Common myeloid progenitor, CD34-positive (primary cell): Measurements from ENCODE around the gene PLPPR2.
A peak's percentile ranks its signal among the peaks of the same experiment; 100 is the strongest.
"Not testable (repeated sequence)": the region's sequence is repeated elsewhere in the genome, so short reads cannot be mapped to it uniquely, and the experiment has no call there.

Source experiments
- CTCF ChIA-PET: fragments of 350-600 bp; sonication (Branson Sonifier 250); formaldehyde crosslinking; loops from one replicate; lab custom pipeline; 2021; ENCODE audit warnings: antibody characterized with exemption; lab: Charles Lee
- POLR2A ChIA-PET: fragments of 350-600 bp; sonication (Branson Sonifier 250); formaldehyde crosslinking; loops from one replicate; lab custom pipeline; 2021; ENCODE audit warnings: antibody characterized with exemption; lab: Charles Lee
- DNase-seq, 3 donors: peaks; one replicate each; pipeline versions ENCODE4 v3.0.0 to v3.0.0-alpha.2; 2013
- H3K27ac ChIP-seq, 2 experiments: 1 replicate in 1 of 2; 2 replicates in 1 of 2; pipeline ENCODE4 v1.7.0; 2013; ENCODE audit warnings: inconsistent platforms in 2 of 2, low read length in 2 of 2, mild to moderate bottlenecking in 2 of 2, low read depth in 1 of 2, moderate library complexity in 1 of 2; ENCODE audit not compliant: severe bottlenecking in 2 of 2, insufficient read depth in 1 of 2, poor library complexity in 1 of 2
- H3K27me3 ChIP-seq, 5 experiments: replicated peaks in 2 of 5; 1 replicate in 3 of 5; 2 replicates in 2 of 5; pipeline versions ENCODE4 v1.6.1 to v1.7.0; 2013; ENCODE audit warnings: low read length in 4 of 5, mild to moderate bottlenecking in 2 of 5, moderate library complexity in 2 of 5, inconsistent platforms in 1 of 5; ENCODE audit not compliant: insufficient read depth in 5 of 5, control insufficient read depth in 4 of 5
- H3K36me3 ChIP-seq, 4 experiments: 1 replicate in 2 of 4; 2 replicates in 2 of 4; pipeline versions ENCODE4 v1.6.1 to v1.7.0; 2013; ENCODE audit warnings: low read length in 3 of 4, control low read depth in 1 of 4, mild to moderate bottlenecking in 1 of 4; ENCODE audit not compliant: control insufficient read depth in 4 of 4, insufficient read depth in 4 of 4
- H3K4me1 ChIP-seq, 4 experiments: 1 replicate in 3 of 4; 2 replicates in 1 of 4; pipeline versions ENCODE4 v1.6.1 to v1.7.1; 2013; ENCODE audit warnings: low read length in 3 of 4, mild to moderate bottlenecking in 3 of 4, control low read depth in 1 of 4, inconsistent platforms in 1 of 4, moderate library complexity in 1 of 4; ENCODE audit not compliant: control insufficient read depth in 4 of 4, insufficient read depth in 4 of 4; ENCODE audit errors: control extremely low read depth in 1 of 4
- H3K4me3 ChIP-seq, 7 experiments: 1 replicate in 4 of 7; 2 replicates in 3 of 7; pipeline versions ENCODE4 v1.5.1 to v1.7.0; 2013; ENCODE audit warnings: mild to moderate bottlenecking in 7 of 7, low read length in 6 of 7, moderate library complexity in 6 of 7, inconsistent platforms in 2 of 7, low read depth in 2 of 7, control low read depth in 1 of 7; ENCODE audit not compliant: insufficient read depth in 4 of 7, control insufficient read depth in 1 of 7; ENCODE audit errors: extremely low read depth in 1 of 7
- H3K9me3 ChIP-seq, 5 experiments: 1 replicate in 4 of 5; 2 replicates in 1 of 5; pipeline versions ENCODE4 v1.6.1 to v1.7.1; 2013; ENCODE audit warnings: low read length in 4 of 5, mild to moderate bottlenecking in 2 of 5, inconsistent platforms in 1 of 5, low read depth in 1 of 5, moderate library complexity in 1 of 5; ENCODE audit not compliant: control insufficient read depth in 4 of 5, insufficient read depth in 2 of 5; ENCODE audit errors: control extremely low read depth in 1 of 5
- WGBS: methylation state at CpG from one replicate; pipeline ENCODE4 v1.1.5; 2013; ENCODE audit not compliant: insufficient coverage; 5-methylcytosine and 5-hydroxymethylcytosine counted together

Gene PLPPR2

DNA sequence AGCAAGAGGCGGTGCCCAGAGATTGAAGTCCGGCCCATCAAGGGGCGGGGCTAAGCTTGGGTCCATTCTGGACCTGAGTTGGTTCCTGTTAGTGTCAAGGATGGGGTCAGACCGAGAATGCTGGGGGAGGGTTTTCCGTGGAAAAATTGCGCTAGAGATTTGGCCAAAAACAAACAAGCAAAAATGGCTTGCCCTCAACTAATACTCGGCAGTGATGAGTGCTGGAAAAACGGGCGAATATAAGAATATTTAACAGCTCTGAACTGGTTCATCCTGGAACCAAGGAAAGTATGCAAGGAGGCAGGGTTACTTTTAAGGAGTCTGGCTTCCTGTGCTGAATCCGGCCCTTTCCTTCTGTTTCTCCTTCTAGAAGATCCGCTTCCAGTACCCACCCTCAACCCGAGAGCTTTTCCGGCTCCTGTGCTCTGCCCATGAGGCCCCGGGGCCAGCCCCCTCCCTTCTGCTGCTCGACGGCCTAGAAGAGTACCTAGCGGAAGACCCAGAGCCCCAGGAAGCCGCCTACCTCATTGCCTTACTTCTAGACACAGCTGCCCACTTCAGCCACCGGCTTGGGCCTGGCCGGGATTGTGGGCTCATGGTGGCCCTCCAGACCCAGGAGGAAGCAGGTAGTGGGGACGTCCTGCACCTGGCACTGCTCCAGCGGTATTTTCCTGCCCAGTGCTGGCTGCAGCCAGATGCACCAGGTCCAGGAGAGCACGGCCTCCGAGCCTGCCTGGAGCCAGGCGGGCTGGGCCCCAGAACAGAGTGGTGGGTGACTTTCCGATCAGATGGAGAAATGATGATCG is 20.1 kb downstream of the PLPPR2 start:
- peaks cover 0 to 3% (median 0%) of the 10 kb centered on the region in 4 experiments for H3K36me3 ChIP-seq
- H3K9me3 ChIP-seq: no peaks in the 10 kb centered on the region
- H3K4me1 ChIP-seq: peaks cover 16 to 53% (median 46%) of the 10 kb centered on the region in 4 experiments
- peak overlapping the region; percentile 54 to 92 for H3K27ac ChIP-seq
- WGBS: 4% methylated on average over 27 of the region's 27 CpGs
- CTCF ChIA-PET: interaction anchor here (0.6 to 3.1 kb wide), 20 partner anchors 8 to 110 kb away, joined by 3 to 18 read pairs (median 4); partner anchors contain the start of genes CCDC159, ODAD3, PRKCSH and RAB3D
- H3K4me3 ChIP-seq: peak overlapping the region; percentile 19 to 94 (median 82)
- no peaks in the 10 kb centered on the region for H3K27me3 ChIP-seq
- POLR2A ChIA-PET: interaction anchor here (0.6 to 2.4 kb wide), 9 partner anchors 14 to 1022 kb away, joined by 3 to 10 read pairs (median 3); partner anchors contain the start of genes CCDC159, ODAD3, PRKCSH and TMEM205
- peak; percentile 60 to 81 (median 79) for DNase-seq

GRCh38 chr19:11377237-11377636 is 22.0 kb downstream of the PLPPR2 start:
- Histone ChIP-seq H3K27me3 (peaks cover 0 to 4% (median 0%) of the 10 kb centered on the region in 5 experiments), H3K27ac (no peak overlapping the region), H3K36me3 (no peaks in the 10 kb centered on the region), H3K4me1 (peaks cover 19 to 70% (median 64%) of the 10 kb centered on the region in 4 experiments), H3K4me3 (peak overlapping the region in 1 of 7 experiments; percentile 11), H3K9me3 (no peaks in the 10 kb centered on the region)
- ChIA-PET POLR2A (interaction anchor here (0.6 kb wide), 2 partner anchors 54 to 416 kb away, joined by 4 read pairs; no protein-coding TSS in a partner anchor), CTCF (interaction anchor here (0.8 to 3.1 kb wide), 21 partner anchors 9 to 296 kb away, joined by 3 to 18 read pairs (median 5); partner anchors contain the start of gene TSPAN16)
- DNase-seq: peak in 2 of 3 donors; percentile 45 to 54

DNA sequence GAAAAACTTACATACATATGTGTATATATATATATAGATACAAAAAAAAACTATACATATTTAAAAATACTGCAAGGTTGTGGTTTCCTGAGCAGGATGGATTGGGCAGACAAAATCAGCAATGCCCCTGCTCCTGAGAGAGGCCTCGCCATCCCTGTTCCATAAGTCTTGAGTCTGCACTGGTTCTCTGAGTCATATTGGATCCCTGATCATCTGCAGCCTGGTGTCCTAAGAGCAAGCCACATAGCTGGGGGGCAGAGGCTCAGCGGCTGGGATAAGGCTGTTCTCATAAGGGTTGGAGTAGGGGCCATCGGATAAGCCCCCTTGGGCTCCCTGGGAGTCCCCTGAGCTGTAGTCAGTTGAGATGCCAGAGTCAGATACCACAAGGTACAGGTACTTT is 22.5 kb downstream of the PLPPR2 start:
- WGBS: 92% methylated on average over 2 of the region's 3 CpGs

GRCh38 chr19:11378319-11379189 is 23.3 kb downstream of the PLPPR2 start:
- H3K9me3 ChIP-seq: no peaks in the 10 kb centered on the region
- CTCF ChIA-PET: interaction anchor here (1.0 to 3.1 kb wide), 17 partner anchors 9 to 107 kb away, joined by 3 to 18 read pairs (median 5); partner anchors contain the start of gene TSPAN16
- DNase-seq: peak; percentile 38 to 62 (median 60)
- peaks cover 19 to 76% (median 70%) of the 10 kb centered on the region in 4 experiments for H3K4me1 ChIP-seq
- H3K27me3 ChIP-seq: peaks cover 0 to 6% (median 0%) of the 10 kb centered on the region in 5 experiments
- no peak overlapping the region for H3K4me3 ChIP-seq
- WGBS: 39% methylated on average over 4 of the region's 8 CpGs
- no peak overlapping the region for H3K27ac ChIP-seq
- H3K36me3 ChIP-seq: no peaks in the 10 kb centered on the region
- POLR2A ChIA-PET: interaction anchor here (0.7 kb wide), 1 partner anchor 66 kb away, joined by 3 read pairs; no protein-coding TSS in a partner anchor

More for the DNA sequence above, 22.5 kb downstream of the PLPPR2 start:
- ChIA-PET CTCF (interaction anchor here (0.8 to 3.1 kb wide), 23 partner anchors 10 to 119 kb away, joined by 3 to 18 read pairs (median 4); partner anchors contain the start of gene TSPAN16), POLR2A (interaction anchor here (0.7 kb wide), 1 partner anchor 65 kb away, joined by 3 read pairs; no protein-coding TSS in a partner anchor)
- Histone ChIP-seq H3K4me1 (peaks cover 19 to 74% (median 66%) of the 10 kb centered on the region in 4 experiments), H3K27ac (no peak overlapping the region), H3K4me3 (no peak overlapping the region), H3K9me3 (no peaks in the 10 kb centered on the region), H3K36me3 (no peaks in the 10 kb centered on the region), H3K27me3 (peaks cover 0 to 6% (median 0%) of the 10 kb centered on the region in 5 experiments)
- DNase-seq: no peak

DNA sequence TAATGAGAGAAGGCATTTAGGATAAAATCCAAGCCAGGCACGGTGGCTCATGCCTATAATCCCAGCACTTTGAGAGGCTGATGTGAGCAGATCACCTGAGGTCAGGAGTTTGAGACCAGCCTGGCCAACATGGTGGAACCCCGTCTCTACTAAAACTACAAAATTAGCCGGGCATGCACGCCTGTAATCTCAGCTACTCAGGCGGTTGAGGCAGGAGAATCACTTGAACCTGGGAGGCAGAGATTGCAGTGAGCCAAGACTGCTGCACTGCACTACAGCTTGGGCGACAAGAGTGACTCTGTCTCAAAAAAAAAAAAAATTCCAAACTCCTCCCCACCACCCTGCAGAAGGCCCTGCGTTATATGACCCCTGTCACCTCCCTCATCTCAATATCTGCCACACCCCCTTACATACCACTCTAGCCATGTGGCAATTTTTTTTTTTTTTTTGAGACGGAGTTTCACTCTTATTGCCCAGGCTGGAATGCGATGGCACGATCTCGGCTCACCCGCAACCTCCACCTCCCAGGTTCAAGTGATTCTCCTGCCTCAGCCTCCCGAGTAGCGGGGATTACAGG is 24.1 kb downstream of the PLPPR2 start:
- WGBS: 91% methylated on average over 6 of the region's 14 CpGs
- POLR2A ChIA-PET, H3K36me3 ChIP-seq, H3K4me3 ChIP-seq, H3K9me3 ChIP-seq, H3K27ac ChIP-seq, H3K27me3 ChIP-seq: not testable (repeated sequence)
- peak in 1 of 3 donors; percentile 15 for DNase-seq
- CTCF ChIA-PET: interaction anchor here (1.4 to 6.0 kb wide), 7 partner anchors 8 to 104 kb away, joined by 4 to 36 read pairs (median 8); no protein-coding TSS in a partner anchor
- H3K4me1 ChIP-seq: peaks cover 15 to 75% (median 70%) of the 10 kb centered on the region in 4 experiments

- CTCF ChIA-PET: interaction anchor here (0.8 to 6.0 kb wide), 14 partner anchors 27 to 103 kb away, joined by 3 to 36 read pairs (median 6); partner anchors contain the start of gene RGL3
- no peak overlapping the region for H3K27ac ChIP-seq
- POLR2A ChIA-PET: no interaction called here
Observed at GRCh38 chr19:11379857-11380350, 24.7 kb downstream of the PLPPR2 start.

More at GRCh38 chr19:11379857-11380350, 24.7 kb downstream of the PLPPR2 start:
- Histone ChIP-seq H3K4me1 (peaks cover 15 to 76% (median 69%) of the 10 kb centered on the region in 4 experiments), H3K9me3 (no peaks in the 10 kb centered on the region), H3K4me3 (no peak overlapping the region), H3K27me3 (peaks cover 0 to 6% (median 0%) of the 10 kb centered on the region in 5 experiments), H3K36me3 (no peaks in the 10 kb centered on the region)
- WGBS: 98% methylated on average over 6 of the region's 7 CpGs
- DNase-seq: peak in 1 of 3 donors; percentile 14
